Measurements from ENCODE around the gene PCNX1.

The PCNX1 gene

DNA sequence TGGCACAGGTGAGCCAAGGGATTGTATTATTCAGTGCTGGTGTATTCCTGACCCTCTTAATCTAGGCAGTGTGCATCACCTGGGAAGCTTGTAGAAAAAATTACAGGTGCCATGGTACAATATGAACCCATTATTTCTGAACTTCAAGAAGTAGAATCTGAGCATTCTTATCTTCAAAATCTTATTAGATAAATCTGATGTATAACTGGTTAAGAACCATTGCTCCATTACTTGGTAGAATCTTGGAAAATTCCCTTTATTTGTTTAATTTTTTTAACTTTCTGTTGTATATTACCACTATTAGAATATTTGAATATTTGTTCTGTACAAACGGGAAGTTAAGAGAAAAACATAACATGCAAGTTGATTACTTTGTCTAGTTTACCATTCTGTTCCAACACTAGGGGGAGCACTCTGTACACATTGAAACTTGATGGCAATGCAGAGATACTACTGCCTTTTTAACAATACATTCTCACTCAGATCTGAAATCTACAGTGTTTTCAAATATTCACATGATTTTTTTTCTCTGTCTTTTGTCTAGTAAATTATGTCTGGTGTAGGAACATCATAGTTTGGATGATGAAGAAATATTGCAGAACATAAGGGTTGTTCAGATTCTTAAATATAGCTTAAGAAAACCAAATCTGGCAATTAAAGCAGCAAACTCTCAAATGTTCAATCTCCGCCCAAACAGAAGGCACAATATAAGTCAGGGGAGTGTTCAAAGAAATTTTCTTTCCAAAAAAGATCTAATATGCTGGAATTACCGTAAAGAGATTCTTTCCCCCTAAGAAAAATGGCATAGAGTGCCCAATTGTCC is 196.6 kb downstream of the PCNX1 start:
- DNase-seq (ENCODE audit: insufficient read length, low spot score): peak; percentile 23
- peak; percentile 87 for FAIRE-seq
- TF ChIP-seq, protein P1, sequence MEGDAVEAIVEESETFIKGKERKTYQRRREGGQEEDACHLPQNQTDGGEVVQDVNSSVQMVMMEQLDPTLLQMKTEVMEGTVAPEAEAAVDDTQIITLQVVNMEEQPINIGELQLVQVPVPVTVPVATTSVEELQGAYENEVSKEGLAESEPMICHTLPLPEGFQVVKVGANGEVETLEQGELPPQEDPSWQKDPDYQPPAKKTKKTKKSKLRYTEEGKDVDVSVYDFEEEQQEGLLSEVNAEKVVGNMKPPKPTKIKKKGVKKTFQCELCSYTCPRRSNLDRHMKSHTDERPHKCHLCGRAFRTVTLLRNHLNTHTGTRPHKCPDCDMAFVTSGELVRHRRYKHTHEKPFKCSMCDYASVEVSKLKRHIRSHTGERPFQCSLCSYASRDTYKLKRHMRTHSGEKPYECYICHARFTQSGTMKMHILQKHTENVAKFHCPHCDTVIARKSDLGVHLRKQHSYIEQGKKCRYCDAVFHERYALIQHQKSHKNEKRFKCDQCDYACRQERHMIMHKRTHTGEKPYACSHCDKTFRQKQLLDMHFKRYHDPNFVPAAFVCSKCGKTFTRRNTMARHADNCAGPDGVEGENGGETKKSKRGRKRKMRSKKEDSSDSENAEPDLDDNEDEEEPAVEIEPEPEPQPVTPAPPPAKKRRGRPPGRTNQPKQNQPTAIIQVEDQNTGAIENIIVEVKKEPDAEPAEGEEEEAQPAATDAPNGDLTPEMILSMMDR (IDR thresholded peaks at IDR 0.05; ENCODE audit: insufficient read depth, missing control alignments): peak; percentile 88

GRCh38 chr14:71105177-71105576 is 197.9 kb downstream of the PCNX1 start:
- FAIRE-seq (no peak), DNase-seq (ENCODE audit: insufficient read length, low spot score) (no peak)
- TF ChIP-seq, protein P1 (IDR thresholded peaks at IDR 0.05; ENCODE audit: insufficient read depth, missing control alignments): no peak

GRCh38 chr14:71107921-71108320 is 200.7 kb downstream of the PCNX1 start:
- TF ChIP-seq, protein P1 (IDR thresholded peaks at IDR 0.05; ENCODE audit: insufficient read depth, missing control alignments): no peak
- DNase-seq (ENCODE audit: insufficient read length, low spot score) (no peak), FAIRE-seq (no peak)

- FAIRE-seq: no peak
- TF ChIP-seq, protein P1 (IDR thresholded peaks at IDR 0.05; ENCODE audit: insufficient read depth, missing control alignments): no peak
Measured at GRCh38 chr14:71108398-71109119, 201.3 kb downstream of the PCNX1 start.

DNA sequence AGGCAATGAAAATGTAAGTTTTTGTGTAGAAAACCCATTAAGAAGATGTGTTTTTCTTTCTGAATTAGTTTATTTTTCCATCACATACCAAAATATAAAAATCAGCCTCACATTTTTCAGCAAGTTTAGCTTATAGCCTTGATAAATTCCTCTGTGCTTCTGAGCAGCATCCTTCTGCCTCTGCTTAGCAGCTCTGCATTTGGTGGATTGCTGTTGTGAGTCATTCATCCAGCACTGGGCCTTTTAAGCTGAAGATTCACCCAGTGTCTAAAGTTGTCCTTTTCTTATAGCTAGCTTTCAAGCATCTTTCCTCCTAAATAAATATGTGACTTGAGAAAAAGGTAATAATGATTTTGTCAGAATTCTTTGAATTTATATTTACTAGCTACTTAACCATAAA is 206.1 kb downstream of the PCNX1 start:
- DNase-seq (ENCODE audit: insufficient read length, low spot score): no peak
- TF ChIP-seq, protein P1 (IDR thresholded peaks at IDR 0.05; ENCODE audit: insufficient read depth, missing control alignments): no peak
- no peak for FAIRE-seq

More at GRCh38 chr14:71108398-71109119, 201.3 kb downstream of the PCNX1 start:
- DNase-seq (ENCODE audit: insufficient read length, low spot score): no peak

DNA sequence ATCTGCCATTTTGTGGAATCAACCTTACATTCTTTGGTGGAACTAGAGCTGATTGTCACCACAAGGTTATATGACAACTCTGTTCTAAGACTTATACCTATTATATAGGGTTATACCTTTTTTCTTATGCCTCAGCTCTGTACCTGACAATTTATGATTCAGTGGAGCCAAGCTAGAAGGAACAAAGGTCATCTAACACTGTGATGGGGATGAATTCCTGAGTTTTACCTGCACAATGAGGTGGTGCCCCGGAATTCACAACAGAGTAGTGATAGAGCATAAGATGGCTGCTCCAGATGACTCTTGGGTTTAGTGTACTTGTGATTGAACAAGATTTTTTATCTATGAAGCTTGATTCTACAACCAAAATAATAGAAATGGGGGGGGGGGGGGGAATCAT is 207.3 kb downstream of the PCNX1 start:
- DNase-seq (ENCODE audit: insufficient read length, low spot score) (no peak), FAIRE-seq (no peak)
- TF ChIP-seq, protein P1 (IDR thresholded peaks at IDR 0.05; ENCODE audit: insufficient read depth, missing control alignments): no peak

- no peak for FAIRE-seq
- TF ChIP-seq, protein P1 (IDR thresholded peaks at IDR 0.05; ENCODE audit: insufficient read depth, missing control alignments): no peak
- no peak for DNase-seq (ENCODE audit: insufficient read length, low spot score)
Measured at GRCh38 chr14:71115306-71115705, 208.0 kb downstream of the PCNX1 start.
